CD4-positive, alpha-beta T cell treated with Interferon alpha-2 for 1 hour (primary cell): Measurements from ENCODE around the gene IMPDH2.
"Not testable (repeated sequence)": the region's sequence is repeated elsewhere in the genome, so short reads cannot be mapped to it uniquely, and the experiment has no call there.

Experiments used
- DNase-seq, 2 donors: peaks; one replicate each; pipeline ENCODE4 v3.0.0-alpha.2; 2020 to 2022

The IMPDH2 gene

GRCh38 chr3:49021213-49021812, 7.9 kb downstream of the IMPDH2 start:
- DNase-seq: peak; percentile 98 to 99

GRCh38 chr3:49020330-49021212, 8.6 kb downstream of the IMPDH2 start:
- DNase-seq: peak; percentile 33 to 39

DNA sequence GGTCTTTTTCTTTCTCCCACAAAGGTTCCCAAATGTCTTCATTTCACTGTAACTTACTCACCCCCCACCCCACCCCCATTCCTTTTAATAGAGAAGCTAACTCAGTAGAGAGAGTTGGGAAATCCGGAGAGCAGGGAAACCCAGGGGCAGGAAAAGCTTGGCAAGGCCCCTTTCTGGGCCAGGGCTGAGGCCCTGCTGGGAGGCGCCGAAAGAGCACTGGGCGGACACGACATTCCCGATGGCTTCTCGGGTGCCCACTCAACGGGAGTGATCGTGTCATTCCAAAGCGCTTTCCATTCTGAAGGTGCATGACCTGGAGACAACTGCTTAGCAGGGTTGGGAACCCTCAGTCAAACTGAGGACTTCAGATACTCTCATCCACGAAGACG, 9.3 kb downstream of the IMPDH2 start:
- DNase-seq: no peak

GRCh38 chr3:49018707-49019006, 10.5 kb downstream of the IMPDH2 start:
- DNase-seq: no peak

DNA sequence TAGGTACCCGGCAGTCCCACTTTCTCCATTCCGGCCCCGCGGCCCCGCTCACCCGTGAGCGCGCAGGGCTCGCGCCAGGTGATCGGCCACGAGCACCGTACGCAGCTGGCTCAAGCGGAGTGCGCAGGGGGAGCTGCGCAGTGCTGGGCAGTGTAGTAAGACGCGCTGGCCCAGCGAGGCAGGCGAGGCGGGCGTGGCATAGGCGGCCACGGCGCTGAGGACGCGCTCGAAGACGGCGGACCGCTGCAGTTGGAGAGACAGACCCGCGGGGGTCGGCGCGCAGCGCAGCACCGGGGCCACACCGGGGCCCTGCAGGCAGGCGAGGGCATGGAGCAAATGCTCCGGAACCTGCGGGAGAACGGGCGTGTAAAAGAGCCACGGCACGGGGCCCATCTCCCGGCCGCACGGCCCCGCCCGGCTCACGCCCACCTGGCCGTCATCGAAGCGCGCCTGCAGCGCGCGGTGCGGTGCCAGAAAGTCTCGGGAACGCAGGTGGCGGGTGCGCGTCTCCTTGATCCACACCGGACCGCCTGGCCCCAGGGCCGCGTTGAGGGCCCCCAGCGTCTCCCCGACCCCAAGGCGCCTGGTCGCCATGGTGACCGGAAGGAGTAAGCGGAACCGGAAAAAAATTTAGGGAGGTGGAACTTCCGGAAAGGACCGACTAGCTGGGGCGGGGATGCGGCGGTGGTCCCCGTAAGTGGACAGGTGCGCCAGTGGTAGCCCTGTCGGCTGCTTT, 11.1 kb downstream of the IMPDH2 start, which contains the start of gene DALRD3:
DALRD3 (minus strand) TSS at position 610 of the 736 bp plus-strand sequence; CDS start at position 594, 16 bp downstream.
- DNase-seq: peak; percentile 42 to 70

- DNase-seq: no peak
These were observed 11.8 kb downstream of the IMPDH2 start for GRCh38 chr3:49017229-49017970.

- DNase-seq: no peak
These were observed 12.6 kb downstream of the IMPDH2 start for GRCh38 chr3:49016414-49017228.

GRCh38 chr3:49015765-49016164, 13.4 kb downstream of the IMPDH2 start:
- DNase-seq: no peak

DNA sequence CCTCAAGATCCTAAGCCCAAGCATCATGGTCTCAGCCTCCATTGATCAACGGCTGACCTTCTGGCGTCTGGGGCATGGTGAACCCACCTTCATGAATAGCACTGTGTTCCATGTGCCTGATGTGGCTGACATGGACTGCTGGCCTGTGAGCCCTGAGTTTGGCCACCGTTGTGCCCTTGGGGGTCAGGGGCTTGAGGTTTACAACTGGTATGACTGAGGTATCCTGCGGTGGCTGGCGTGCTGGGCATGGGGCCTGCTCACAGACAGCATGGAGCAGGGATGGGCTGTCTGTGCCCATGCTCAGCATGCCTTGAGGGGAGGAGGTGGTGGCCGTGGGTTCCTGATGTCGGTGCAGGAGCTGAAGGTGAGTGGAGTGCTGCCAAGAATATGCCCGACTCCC, 14.1 kb downstream of the IMPDH2 start:
- no peak for DNase-seq

DNA sequence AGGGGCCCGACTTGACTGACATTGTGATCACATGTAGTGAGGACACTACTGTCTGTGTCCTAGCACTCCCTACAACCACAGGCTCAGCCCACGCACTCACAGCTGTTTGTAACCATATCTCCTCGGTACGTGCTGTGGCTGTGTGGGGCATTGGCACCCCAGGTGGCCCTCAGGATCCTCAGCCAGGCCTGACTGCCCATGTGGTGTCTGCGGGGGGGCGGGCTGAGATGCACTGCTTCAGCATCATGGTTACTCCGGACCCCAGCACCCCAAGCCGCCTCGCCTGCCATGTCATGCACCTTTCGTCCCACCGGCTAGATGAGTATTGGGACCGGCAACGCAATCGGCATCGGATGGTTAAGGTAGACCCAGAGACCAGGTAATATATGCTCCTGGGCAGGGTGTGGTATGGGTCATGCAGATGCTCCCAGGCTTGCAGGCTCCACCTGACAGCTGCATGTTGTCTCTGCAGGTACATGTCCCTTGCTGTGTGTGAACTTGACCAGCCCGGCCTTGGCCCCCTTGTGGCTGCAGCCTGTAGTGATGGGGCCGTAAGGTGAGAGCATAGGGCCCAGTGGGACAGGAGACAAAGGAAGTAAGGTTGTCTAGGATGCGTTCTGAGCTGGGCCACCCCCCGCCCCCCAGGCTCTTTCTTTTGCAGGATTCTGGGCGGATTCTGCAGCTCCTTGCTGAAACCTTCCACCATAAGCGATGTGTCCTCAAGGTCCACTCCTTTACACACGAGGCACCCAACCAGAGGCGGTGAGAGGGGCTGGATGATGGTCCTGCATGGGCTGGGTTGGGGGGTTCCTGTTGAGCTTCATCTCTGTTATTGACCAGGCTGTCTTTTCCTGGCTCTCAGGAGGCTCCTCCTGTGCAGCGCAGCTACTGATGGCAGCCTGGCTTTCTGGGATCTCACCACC, 15.2 kb downstream of the IMPDH2 start:
- DNase-seq: peak; percentile 50 to 68

DNA sequence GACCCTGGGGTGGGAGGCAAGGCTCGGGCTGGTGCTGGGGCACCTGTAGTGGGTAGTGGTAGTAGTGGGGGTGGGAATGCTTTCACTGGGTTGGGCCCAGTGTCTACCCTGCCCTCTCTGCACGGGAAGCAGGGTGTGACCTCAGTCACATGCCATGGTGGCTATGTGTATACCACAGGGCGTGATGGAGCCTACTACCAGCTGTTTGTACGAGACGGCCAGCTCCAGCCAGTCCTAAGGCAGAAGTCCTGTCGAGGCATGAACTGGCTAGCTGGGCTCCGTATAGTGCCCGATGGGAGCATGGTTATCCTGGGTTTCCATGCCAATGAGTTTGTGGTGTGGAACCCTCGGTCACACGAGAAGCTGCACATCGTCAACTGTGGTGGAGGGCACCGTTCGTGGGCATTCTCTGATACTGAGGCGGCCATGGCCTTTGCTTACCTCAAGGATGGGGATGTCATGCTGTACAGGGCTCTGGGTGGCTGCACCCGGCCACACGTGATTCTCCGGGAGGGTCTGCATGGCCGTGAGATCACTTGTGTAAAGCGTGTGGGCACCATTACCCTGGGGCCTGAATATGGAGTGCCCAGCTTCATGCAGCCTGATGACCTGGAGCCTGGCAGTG, 16.0 kb downstream of the IMPDH2 start:
- DNase-seq: no peak

DNA sequence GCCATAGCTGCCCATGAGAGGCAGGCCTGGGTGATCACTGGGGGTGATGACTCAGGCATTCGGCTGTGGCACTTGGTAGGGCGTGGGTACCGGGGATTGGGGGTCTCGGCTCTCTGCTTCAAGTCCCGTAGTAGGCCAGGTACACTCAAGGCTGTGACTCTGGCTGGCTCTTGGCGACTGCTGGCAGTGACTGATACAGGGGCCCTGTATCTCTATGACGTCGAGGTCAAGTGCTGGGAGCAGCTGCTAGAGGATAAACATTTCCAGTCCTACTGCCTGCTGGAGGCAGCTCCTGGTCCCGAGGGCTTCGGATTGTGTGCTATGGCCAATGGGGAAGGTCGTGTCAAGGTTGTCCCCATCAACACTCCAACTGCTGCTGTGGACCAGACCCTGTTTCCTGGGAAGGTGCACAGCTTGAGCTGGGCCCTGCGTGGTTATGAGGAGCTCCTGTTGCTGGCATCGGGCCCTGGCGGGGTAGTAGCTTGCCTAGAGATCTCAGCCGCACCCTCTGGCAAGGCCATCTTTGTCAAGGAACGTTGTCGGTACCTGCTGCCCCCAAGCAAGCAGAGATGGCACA, 16.7 kb downstream of the IMPDH2 start:
- DNase-seq: no peak

DNA sequence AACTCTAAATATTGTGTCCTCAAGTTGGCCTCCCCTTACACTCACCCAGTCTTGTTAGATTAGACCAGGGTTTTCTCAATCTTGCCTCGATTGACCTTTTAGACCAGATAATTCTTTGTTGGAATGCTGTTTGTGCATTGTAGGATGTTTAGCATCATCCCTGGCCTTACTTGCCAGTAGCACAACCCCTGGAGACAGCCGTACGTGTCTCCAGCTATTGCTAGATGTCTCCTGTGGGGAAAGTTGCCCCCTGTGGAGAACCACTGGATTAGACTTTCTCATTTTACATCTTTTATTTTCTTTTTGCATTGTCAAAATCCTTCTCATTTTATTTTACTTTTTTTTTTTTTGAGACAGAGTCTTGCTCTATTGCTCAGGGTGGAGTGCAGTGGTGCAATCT, 19.8 kb downstream of the IMPDH2 start:
- no peak for DNase-seq

GRCh38 chr3:49008627-49009026, 20.6 kb downstream of the IMPDH2 start:
- DNase-seq: not testable (repeated sequence)

DNA sequence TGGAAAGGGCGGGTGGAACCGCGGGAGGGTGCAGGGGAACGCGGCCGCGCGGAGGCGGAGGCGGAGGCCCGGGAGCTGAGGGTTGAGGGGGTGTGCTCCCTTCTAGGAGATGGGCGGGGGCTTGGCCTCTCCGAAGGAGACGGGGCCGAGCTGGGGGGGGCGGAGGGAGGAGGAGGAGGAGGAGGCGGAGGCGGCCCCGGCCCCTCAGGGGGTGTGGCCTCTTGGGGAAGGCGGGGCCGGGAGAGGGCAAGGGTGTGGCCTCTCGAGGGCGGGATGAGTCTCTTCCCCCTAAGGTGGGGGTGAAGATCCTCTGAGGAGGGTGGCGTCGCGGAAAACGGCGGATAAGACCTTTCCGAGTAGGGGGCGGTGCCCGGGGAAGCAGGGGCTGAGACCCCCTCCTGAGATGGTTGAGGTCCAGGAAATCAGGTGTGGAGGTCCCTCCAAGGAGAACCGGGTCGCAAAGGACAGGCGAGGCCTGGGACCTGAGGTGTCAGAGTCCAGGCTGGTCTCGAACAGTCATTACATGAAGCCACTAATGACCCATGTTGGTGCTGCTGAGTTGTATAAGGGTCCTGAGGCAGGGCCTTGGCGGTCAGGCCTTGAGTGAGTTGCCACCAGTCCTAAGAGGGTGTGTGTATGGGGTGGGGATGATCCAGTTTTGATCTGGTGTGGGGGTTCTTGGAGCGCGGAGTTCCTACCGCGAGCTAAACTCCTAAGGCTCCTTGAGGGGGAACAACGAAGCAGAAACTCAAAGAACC, 21.2 kb downstream of the IMPDH2 start:
- peak; percentile 87 to 93 for DNase-seq

DNA sequence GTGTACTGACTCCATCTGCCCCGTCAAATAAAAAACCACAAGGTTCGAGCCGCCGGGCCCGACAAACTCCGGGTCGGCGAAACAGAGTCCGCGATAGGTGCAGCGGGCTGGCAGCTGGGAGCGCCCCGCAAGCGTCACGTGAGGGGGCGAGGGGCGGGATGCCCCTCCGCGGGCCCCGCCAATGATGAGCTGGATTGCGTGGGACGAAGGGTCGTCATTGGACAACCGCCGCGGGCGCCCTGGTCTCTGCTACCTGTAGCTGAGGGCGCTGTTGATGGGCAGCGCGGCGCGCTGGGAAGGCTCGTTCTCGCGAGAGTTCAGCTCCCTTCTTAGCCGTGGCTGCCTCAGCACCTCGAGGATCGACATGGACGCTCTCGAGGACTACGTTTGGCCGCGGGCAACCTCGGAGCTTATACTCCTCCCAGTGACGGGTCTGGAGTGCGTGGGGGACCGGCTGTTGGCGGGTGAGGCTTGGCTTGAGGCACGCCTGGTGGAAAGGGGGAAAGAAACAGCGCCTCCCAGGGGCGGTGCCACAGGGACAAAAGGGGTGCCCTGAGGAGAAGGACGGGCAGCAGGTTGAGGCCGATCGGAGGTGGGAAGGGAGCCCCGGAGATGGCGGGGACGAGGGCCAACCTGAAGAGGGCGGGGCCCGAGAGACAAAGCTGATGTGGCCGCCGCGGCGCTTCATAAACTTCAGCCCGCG, 22.0 kb downstream of the IMPDH2 start, which contains the start of gene WDR6:
WDR6 (plus strand) TSS at position 324 of the 703 bp plus-strand sequence; CDS start at position 365, 41 bp downstream.
- peak; percentile 98 for DNase-seq

DNA sequence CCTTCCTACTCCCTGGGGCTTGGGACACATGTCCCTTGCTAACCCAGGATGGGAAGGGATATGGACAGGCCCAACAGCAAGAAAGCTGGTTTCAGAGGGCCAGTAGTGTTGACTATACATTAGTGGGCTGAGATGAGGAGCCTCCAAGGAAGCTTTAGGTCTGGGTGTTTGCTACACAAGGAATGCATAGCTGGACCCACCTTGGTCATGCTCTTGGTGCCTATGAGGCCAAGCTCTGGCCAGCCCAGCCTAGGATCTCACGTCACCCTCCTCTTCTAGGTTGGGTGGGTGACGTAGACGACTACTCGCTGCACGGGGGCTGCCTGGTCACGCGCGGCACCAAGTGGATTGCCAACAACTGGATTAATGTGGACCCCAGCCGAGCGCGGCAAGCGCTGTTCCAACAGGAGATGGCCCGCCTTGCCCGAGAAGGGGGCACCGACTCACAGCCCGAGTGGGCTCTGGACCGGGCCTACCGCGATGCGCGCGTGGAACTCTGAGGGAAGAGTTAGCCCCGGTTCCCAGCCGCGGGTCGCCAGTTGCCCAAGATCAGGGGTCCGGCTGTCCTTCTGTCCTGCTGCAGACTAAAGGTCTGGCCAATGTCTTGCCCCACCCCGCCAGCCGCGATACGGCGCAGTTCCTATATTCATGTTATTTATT, 22.7 kb downstream of the IMPDH2 start:
- peak in 1 of 2 donors; percentile 23 for DNase-seq

- no peak for DNase-seq
These were observed 23.2 kb downstream of the IMPDH2 start for GRCh38 chr3:49005998-49006397.
